Thyroid gland (tissue), 4 donors: Measurements from ENCODE around the gene TTC33. TPM values are rescaled to one million over a fixed set of nuclear protein-coding genes. Genes with fewer than 3 reads are reported as not detected.
"Not testable (repeated sequence)": the region's sequence is repeated elsewhere in the genome, so short reads cannot be mapped to it uniquely, and the experiment has no call there.

Experiments
- DNase-seq, 2 donors: peaks; one replicate each; pipeline ENCODE4 v3.0.0-alpha.2; 2019
- H3K27ac ChIP-seq, 3 donors: fragments of 200-600 bp; sonication (generic); 1 replicate in 2 of 3; 2 replicates in 1 of 3; pipeline ENCODE4 v1.5.1; 2016 to 2019; ENCODE audit warnings: mild to moderate bottlenecking in 1 of 3, moderate library complexity in 1 of 3
- H3K27me3 ChIP-seq: fragments of 200-600 bp; sonication (generic); one replicate; pipeline ENCODE4 v1.5.1; 2019
- H3K36me3 ChIP-seq, 2 donors: fragments of 200-600 bp; sonication (generic); one replicate each; pipeline ENCODE4 v1.5.1; 2016 to 2019
- H3K4me1 ChIP-seq, 2 donors: fragments of 200-600 bp; sonication (generic); one replicate each; pipeline ENCODE4 v1.5.1; 2017 to 2019
- H3K4me3 ChIP-seq, 3 donors: fragments of 200-600 bp; sonication (generic); replicated peaks in 1 of 3; 1 replicate in 2 of 3; 2 replicates in 1 of 3; pipeline ENCODE4 v1.5.1; 2016; ENCODE audit warnings: mild to moderate bottlenecking in 1 of 3
- H3K9me3 ChIP-seq: fragments of 200-600 bp; sonication (generic); one replicate; pipeline ENCODE4 v1.5.1; 2017
- POLR2A ChIP-seq, 2 donors: fragments of 450-650 bp; IDR thresholded peaks; one replicate each; pipeline ENCODE4 v1.6.1; 2017; ENCODE audit warnings: antibody characterized with exemption in 2 of 2, mild to moderate bottlenecking in 2 of 2, moderate library complexity in 1 of 2
- WGBS, 2 donors: methylation state at CpG; one replicate each; pipeline ENCODE4 v1.1.5; 2017; 5-methylcytosine and 5-hydroxymethylcytosine counted together
- intact Hi-C: fragments of 100-400 bp; cut with DNase I; formaldehyde crosslinking; loops from one replicate; pipeline ENCODE4 v1.15.1; 2023
- total RNA-seq, 4 donors: library from RNA; depleted of rRNA; stranded (reverse); fragments of >200 nt; gene quantifications; one replicate each; pipeline ENCODE4 v1.2.3, GENCODE V29; 2016
- TF ChIP-seq, protein P1 (sequence below), 6 experiments: fragments of 200-600 bp in 3 of 6; fragments of 450-650 bp in 3 of 6; sonication (generic) in 3 of 6; IDR thresholded peaks; one replicate each; pipeline ENCODE4 v1.5.1; 2016 to 2019; ENCODE audit warnings: antibody characterized with exemption in 6 of 6, mild to moderate bottlenecking in 2 of 6, inconsistent platforms in 1 of 6, moderate library complexity in 1 of 6

Gene TTC33
- total RNA-seq, 4 donors from 2014 or later: 18.7 to 35.2 (median 24.9) TPM

GRCh38 chr5:40649463-40650030 is 106.2 kb downstream of the TTC33 start:
- DNase-seq: no peak
- Histone ChIP-seq H3K4me3 (no peak overlapping the region), H3K9me3 (no peaks in the 10 kb centered on the region), H3K27ac (no peak overlapping the region), H3K27me3 (no peaks in the 10 kb centered on the region), H3K4me1 (no peaks in the 10 kb centered on the region), H3K36me3 (no peaks in the 10 kb centered on the region)
- intact Hi-C loops: no loop called here
- TF ChIP-seq, protein P1, sequence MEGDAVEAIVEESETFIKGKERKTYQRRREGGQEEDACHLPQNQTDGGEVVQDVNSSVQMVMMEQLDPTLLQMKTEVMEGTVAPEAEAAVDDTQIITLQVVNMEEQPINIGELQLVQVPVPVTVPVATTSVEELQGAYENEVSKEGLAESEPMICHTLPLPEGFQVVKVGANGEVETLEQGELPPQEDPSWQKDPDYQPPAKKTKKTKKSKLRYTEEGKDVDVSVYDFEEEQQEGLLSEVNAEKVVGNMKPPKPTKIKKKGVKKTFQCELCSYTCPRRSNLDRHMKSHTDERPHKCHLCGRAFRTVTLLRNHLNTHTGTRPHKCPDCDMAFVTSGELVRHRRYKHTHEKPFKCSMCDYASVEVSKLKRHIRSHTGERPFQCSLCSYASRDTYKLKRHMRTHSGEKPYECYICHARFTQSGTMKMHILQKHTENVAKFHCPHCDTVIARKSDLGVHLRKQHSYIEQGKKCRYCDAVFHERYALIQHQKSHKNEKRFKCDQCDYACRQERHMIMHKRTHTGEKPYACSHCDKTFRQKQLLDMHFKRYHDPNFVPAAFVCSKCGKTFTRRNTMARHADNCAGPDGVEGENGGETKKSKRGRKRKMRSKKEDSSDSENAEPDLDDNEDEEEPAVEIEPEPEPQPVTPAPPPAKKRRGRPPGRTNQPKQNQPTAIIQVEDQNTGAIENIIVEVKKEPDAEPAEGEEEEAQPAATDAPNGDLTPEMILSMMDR (IDR thresholded peaks at IDR 0.05): no peak
- no peak for TF ChIP-seq POLR2A (IDR thresholded peaks at IDR 0.05)
- 76 to 84% methylated on average over 4 of the region's 4 CpGs for WGBS, 2 donors

DNA sequence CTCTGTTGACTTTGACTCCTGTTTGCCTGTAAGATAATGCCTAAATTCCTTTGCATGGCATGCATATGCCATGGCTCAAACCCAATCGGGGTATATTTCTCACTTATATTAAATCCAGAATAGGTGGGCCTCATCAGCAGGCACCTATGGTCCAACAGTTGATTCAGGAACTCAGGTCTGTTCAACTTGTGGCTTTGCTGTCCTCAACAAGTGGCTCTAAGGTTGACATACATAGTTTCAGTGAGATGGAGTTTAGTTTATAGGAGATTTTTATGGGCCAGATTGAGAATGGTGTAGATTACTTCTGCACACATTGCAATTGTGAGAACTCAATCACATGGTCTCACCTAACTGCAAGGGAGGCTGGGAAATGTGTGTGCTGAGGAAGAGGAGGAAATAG is 107.6 kb downstream of the TTC33 start:
- no peak overlapping the region for H3K4me3 ChIP-seq
- no peaks in the 10 kb centered on the region for H3K4me1 ChIP-seq
- no peaks in the 10 kb centered on the region for H3K27me3 ChIP-seq
- H3K27ac ChIP-seq: no peak overlapping the region
- no peaks in the 10 kb centered on the region for H3K9me3 ChIP-seq
- DNase-seq: no peak
- 92 to 94% methylated on average over 1 of the region's 1 CpG for WGBS, 2 donors
- TF ChIP-seq, protein P1 (IDR thresholded peaks at IDR 0.05): no peak
- TF ChIP-seq POLR2A (IDR thresholded peaks at IDR 0.05): no peak
- no peaks in the 10 kb centered on the region for H3K36me3 ChIP-seq
- intact Hi-C loops: no loop called here

DNA sequence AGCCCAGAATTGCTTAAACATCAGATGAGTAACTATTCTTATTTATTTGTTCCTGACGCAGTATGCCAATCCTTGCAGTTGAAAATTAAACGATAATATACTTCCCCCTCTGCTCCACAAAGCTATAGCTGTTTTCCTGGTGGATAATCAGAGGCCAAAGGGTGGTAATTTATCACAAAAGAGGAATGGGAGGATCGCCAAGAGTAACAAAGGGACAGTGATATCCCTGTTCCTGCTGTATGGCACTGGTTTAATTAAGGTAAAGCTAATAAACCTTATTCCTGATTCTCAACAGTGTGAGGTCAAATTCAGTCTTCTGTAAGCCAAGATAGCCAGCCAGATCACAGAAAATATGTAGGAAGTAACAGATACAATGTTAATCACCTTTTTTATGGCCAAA is 109.5 kb downstream of the TTC33 start:
- Histone ChIP-seq H3K27ac (no peak overlapping the region), H3K36me3 (no peaks in the 10 kb centered on the region), H3K4me1 (no peaks in the 10 kb centered on the region), H3K4me3 (no peak overlapping the region), H3K9me3 (no peaks in the 10 kb centered on the region), H3K27me3 (no peaks in the 10 kb centered on the region)
- 74 to 86% methylated on average over 3 of the region's 3 CpGs for WGBS, 2 donors
- no peak for DNase-seq
- no peak for TF ChIP-seq POLR2A (IDR thresholded peaks at IDR 0.05)
- TF ChIP-seq, protein P1 (IDR thresholded peaks at IDR 0.05): no peak
- intact Hi-C loops: no loop called here

- H3K27me3 ChIP-seq, H3K27ac ChIP-seq, H3K4me1 ChIP-seq, H3K9me3 ChIP-seq, H3K4me3 ChIP-seq, DNase-seq, H3K36me3 ChIP-seq, intact Hi-C loops: not testable (repeated sequence)
- WGBS, 2 donors: 90 to 91% methylated on average over 1 of the region's 1 CpG
Measured at GRCh38 chr5:40639531-40639930, 116.2 kb downstream of the TTC33 start.

DNA sequence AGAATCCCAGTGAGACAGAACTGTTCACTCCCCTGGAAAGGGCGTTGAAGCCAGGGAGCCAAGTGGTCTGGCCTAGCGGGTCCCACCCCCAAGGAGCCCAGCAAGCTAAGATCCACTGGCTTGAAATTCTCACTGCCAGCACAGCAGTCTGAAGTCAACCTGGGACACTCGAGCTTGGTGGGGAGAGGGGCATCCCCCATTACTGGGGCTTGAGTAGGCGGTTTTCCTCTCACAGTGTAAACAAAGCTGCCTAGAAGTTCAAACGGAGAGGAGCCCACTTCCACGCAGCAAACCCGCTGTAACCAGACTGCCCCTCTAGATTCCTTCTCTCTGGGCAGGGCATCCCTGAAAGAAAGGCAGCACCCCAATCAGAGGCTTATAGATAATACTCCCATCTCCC is 121.2 kb downstream of the TTC33 start:
- H3K27me3 ChIP-seq: no peaks in the 10 kb centered on the region

More for the DNA sequence above, 121.2 kb downstream of the TTC33 start:
- Histone ChIP-seq H3K27ac (no peak overlapping the region), H3K4me1 (no peaks in the 10 kb centered on the region), H3K36me3 (no peaks in the 10 kb centered on the region), H3K9me3 (no peaks in the 10 kb centered on the region), H3K4me3 (no peak overlapping the region)
- intact Hi-C loops: no loop called here
- no peak for DNase-seq
- TF ChIP-seq, protein P1 (IDR thresholded peaks at IDR 0.05): no peak
- TF ChIP-seq POLR2A (IDR thresholded peaks at IDR 0.05): no peak
- 51 to 74% methylated on average over 4 to 7 of the region's 7 CpGs for WGBS, 2 donors
